HG03108 (cell line): ENCODE results near the gene PLCG1.

Source experiments
- ATAC-seq: cut with Tn5 transposase; IDR thresholded peaks from one replicate; pipeline ENCODE4 v1.9.1; 2021; ENCODE audit warnings: moderate library complexity; ENCODE audit not compliant: unreplicated experiment

PLCG1 gene

GRCh38 chr20:41178495-41178894 lies 41.2 kb downstream of the PLCG1 start:
- no peak for ATAC-seq

- ATAC-seq: no peak
Measured at GRCh38 chr20:41178904-41179432, 41.6 kb downstream of the PLCG1 start.

- no peak for ATAC-seq
Measured at GRCh38 chr20:41179961-41180360, 42.6 kb downstream of the PLCG1 start.

- ATAC-seq: no peak
Measured at GRCh38 chr20:41180599-41181333, 43.4 kb downstream of the PLCG1 start.

GRCh38 chr20:41181567-41181966 lies 44.2 kb downstream of the PLCG1 start:
- no peak for ATAC-seq

GRCh38 chr20:41182296-41183212 lies 45.2 kb downstream of the PLCG1 start:
- ATAC-seq: no peak

- ATAC-seq: no peak
Measured at GRCh38 chr20:41183391-41183790, 46.0 kb downstream of the PLCG1 start.

GRCh38 chr20:41183831-41184230 lies 46.5 kb downstream of the PLCG1 start:
- ATAC-seq: no peak

- ATAC-seq: no peak
Measured at GRCh38 chr20:41185013-41185757, 47.8 kb downstream of the PLCG1 start.

GRCh38 chr20:41187668-41188067 lies 50.3 kb downstream of the PLCG1 start:
- no peak for ATAC-seq

- no peak for ATAC-seq
Measured at GRCh38 chr20:41191562-41192500, 54.5 kb downstream of the PLCG1 start.

- no peak for ATAC-seq
Measured at GRCh38 chr20:41192575-41192974, 55.2 kb downstream of the PLCG1 start.

- no peak for ATAC-seq
Measured at GRCh38 chr20:41196653-41197225, 59.4 kb downstream of the PLCG1 start.

GRCh38 chr20:41198443-41198842 lies 61.1 kb downstream of the PLCG1 start:
- no peak for ATAC-seq

- ATAC-seq: no peak
Measured at GRCh38 chr20:41200446-41201202, 63.3 kb downstream of the PLCG1 start.

- no peak for ATAC-seq
Measured at GRCh38 chr20:41201760-41202159, 64.4 kb downstream of the PLCG1 start.

- no peak for ATAC-seq
Measured at GRCh38 chr20:41202426-41202825, 65.1 kb downstream of the PLCG1 start.

- no peak for ATAC-seq
Measured at GRCh38 chr20:41203660-41204059, 66.3 kb downstream of the PLCG1 start.
